Mesenteric fat pad (tissue), 1 donor: ENCODE measurements around the gene TRAF3IP3. TPM values are rescaled to one million over a fixed set of nuclear protein-coding genes. Genes with fewer than 3 reads are reported as not detected.

Experiments used
- DNase-seq: peaks from one replicate; pipeline ENCODE4 v3.0.0-alpha.2; 2020; ENCODE audit warnings: low spot score
- total RNA-seq: library from RNA; stranded (reverse); fragmentation: NEBNext Ultra II Directional; extraction: Animal tissue kit (Norgen Biotek cat#: 25700); gene quantifications from one replicate; pipeline ENCODE4 v1.2.1, GENCODE V29; 2021
- donor health status: DM: yes; HTN: yes; CAD: no.

The TRAF3IP3 gene
- total RNA-seq, 1 donor from 2014 or later = 3.7 TPM

- DNase-seq = no peak
Measured at GRCh38 chr1:209797978-209798639, 42.3 kb downstream of the TRAF3IP3 start.

- no peak for DNase-seq
Measured at GRCh38 chr1:209800984-209801834, 45.4 kb downstream of the TRAF3IP3 start.

- DNase-seq = no peak
Measured at GRCh38 chr1:209802117-209802779, 46.4 kb downstream of the TRAF3IP3 start.

- DNase-seq = no peak
Measured at GRCh38 chr1:209802780-209803152, 46.9 kb downstream of the TRAF3IP3 start.

- DNase-seq = no peak
Measured at GRCh38 chr1:209803568-209803967, 47.7 kb downstream of the TRAF3IP3 start.

- no peak for DNase-seq
Measured at GRCh38 chr1:209805341-209805781, 49.5 kb downstream of the TRAF3IP3 start.

- peak; percentile 94 for DNase-seq
Measured at GRCh38 chr1:209805875-209806760, 50.3 kb downstream of the TRAF3IP3 start, which contains the start of gene IRF6. IRF6 (minus strand) TSS chr1:209806142; CDS start chr1:209801413, 4,729 bp downstream.

- no peak for DNase-seq
Measured at GRCh38 chr1:209807509-209807908, 51.7 kb downstream of the TRAF3IP3 start.

- DNase-seq = no peak
Measured at GRCh38 chr1:209808059-209808581, 52.3 kb downstream of the TRAF3IP3 start.

- DNase-seq = no peak
Measured at GRCh38 chr1:209809611-209810010, 53.8 kb downstream of the TRAF3IP3 start.

- DNase-seq = no peak
Measured at GRCh38 chr1:209810783-209811182, 54.9 kb downstream of the TRAF3IP3 start.

GRCh38 chr1:209813902-209814301, 58.0 kb downstream of the TRAF3IP3 start:
- no peak for DNase-seq

GRCh38 chr1:209815490-209815889, 59.6 kb downstream of the TRAF3IP3 start:
- no peak for DNase-seq

GRCh38 chr1:209815931-209816341, 60.1 kb downstream of the TRAF3IP3 start:
- no peak for DNase-seq

- no peak for DNase-seq
Measured at GRCh38 chr1:209816923-209817322, 61.1 kb downstream of the TRAF3IP3 start.

GRCh38 chr1:209817691-209818090, 61.8 kb downstream of the TRAF3IP3 start:
- DNase-seq = no peak

GRCh38 chr1:209819058-209819457, 63.2 kb downstream of the TRAF3IP3 start:
- DNase-seq = no peak

GRCh38 chr1:209820986-209821385, 65.1 kb downstream of the TRAF3IP3 start:
- DNase-seq = no peak

- DNase-seq = no peak
Measured at GRCh38 chr1:209822706-209823105, 66.9 kb downstream of the TRAF3IP3 start.
